ENCODE data around the gene LSAMP. TPM values are rescaled to one million over a fixed set of nuclear protein-coding genes. Genes with fewer than 3 reads are reported as not detected.

Gene LSAMP
- total and polyA plus RNA-seq, 2 of the 4 experiments (the other 2 are of a cell fraction), result 7.9 to 8.0 TPM

DNA sequence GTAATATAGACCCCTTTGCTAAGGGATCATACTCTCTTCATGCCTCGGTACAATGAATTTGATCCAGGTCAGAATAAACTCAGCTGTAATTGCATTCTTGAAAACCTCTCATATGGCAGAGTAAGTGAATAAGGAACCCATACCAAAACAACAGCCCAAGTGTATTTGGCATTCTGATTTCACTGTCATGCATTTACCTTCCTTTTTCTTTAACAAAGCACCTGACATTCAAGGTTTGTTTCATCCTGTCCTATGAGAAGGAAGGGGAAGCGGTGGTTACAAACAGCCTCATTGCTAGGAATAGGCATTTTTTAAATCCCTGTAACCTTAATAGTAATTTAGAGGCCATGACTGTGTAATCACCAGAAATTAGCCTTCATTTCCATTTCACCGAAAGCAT is 97.1 kb downstream of the LSAMP start:
- Histone ChIP-seq H3K27me3 (ENCODE audit: control insufficient read depth, insufficient read depth, low read length) (no peaks in the 10 kb centered on the region), H3K18ac (ENCODE audit: low read depth, low read length) (no peak overlapping the region), H3K23ac (ENCODE audit: low read depth, low read length) (no peak overlapping the region), H4K91ac (ENCODE audit: insufficient read depth, low read depth, low read length) (no peak overlapping the region), H3K9me1 (ENCODE audit: insufficient read depth, low read length) (no peaks in the 10 kb centered on the region), H3K4ac (ENCODE audit: low read depth, low read length) (no peak overlapping the region), H3K56ac (ENCODE audit: extremely low read depth, insufficient read depth, low read length) (no peak overlapping the region), H2AK5ac (ENCODE audit: low read depth, low read length) (no peak overlapping the region), H2BK20ac (ENCODE audit: low read depth, low read length) (no peak overlapping the region), H2BK5ac (ENCODE audit: low read depth, low read length, poor library complexity, severe bottlenecking) (no peak overlapping the region), H4K20me1 (ENCODE audit: insufficient read depth, low read length) (no peaks in the 10 kb centered on the region), H4K5ac (ENCODE audit: low read depth, low read length) (no peak overlapping the region), H3K4me1 (ENCODE audit: control insufficient read depth, insufficient read depth, low read length) (no peaks in the 10 kb centered on the region), H4K8ac (ENCODE audit: low read depth in 2 of 2, low read length in 2 of 2) (no peak overlapping the region), H2AK9ac (replicated peaks; ENCODE audit: low read depth, low read length, poor library complexity) (no peak overlapping the region), H3K4me2 (ENCODE audit: low read depth, low read length) (no peak overlapping the region), H3K79me1 (ENCODE audit: low read depth in 1 of 2, low read length in 2 of 2) (no peaks in the 10 kb centered on the region), H2BK120ac (ENCODE audit: low read depth, low read length) (no peak overlapping the region), H3K14ac (replicated peaks; ENCODE audit: low read depth, low read length) (no peak overlapping the region), H2AFZ (replicated peaks; ENCODE audit: low read length, poor library complexity) (no peak overlapping the region), H3K9me3 (ENCODE audit: control insufficient read depth, insufficient read depth, low read length) (no peaks in the 10 kb centered on the region), H3K27ac (ENCODE audit: insufficient read depth, low read length) (no peak overlapping the region), H3K9ac (ENCODE audit: low read depth, low read length) (no peak overlapping the region), H3K4me3 (ENCODE audit: insufficient read depth, low read depth, low read length) (no peak overlapping the region), H3K36me3 (ENCODE audit: control insufficient read depth, insufficient read depth, low read length) (no peaks in the 10 kb centered on the region), H2BK15ac (ENCODE audit: low read depth, low read length) (no peak overlapping the region)
- in situ Hi-C loops (cut with MboI; ENCODE audit: low sequenced_read_pairs) (no loop called here), intact Hi-C loops (cut with micrococcal nuclease) (no loop called here), dilution Hi-C loops (cut with HindIII; ENCODE audit: low sequenced_read_pairs, unreplicated experiment) (no loop called here)
- TF ChIP-seq MAZ (IDR thresholded peaks at IDR 0.05; ENCODE audit: borderline replicate concordance, low read depth, low read length), result no peak
- TF ChIP-seq, protein P1, sequence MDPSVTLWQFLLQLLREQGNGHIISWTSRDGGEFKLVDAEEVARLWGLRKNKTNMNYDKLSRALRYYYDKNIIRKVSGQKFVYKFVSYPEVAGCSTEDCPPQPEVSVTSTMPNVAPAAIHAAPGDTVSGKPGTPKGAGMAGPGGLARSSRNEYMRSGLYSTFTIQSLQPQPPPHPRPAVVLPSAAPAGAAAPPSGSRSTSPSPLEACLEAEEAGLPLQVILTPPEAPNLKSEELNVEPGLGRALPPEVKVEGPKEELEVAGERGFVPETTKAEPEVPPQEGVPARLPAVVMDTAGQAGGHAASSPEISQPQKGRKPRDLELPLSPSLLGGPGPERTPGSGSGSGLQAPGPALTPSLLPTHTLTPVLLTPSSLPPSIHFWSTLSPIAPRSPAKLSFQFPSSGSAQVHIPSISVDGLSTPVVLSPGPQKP (IDR thresholded peaks at IDR 0.05; ENCODE audit: borderline replicate concordance, low read depth, low read length), result no peak
- no peak for TF ChIP-seq MXI1 (IDR thresholded peaks at IDR 0.05; ENCODE audit: borderline replicate concordance, low read depth, low read length)
- TF ChIP-seq RCOR1 (IDR thresholded peaks at IDR 0.05; ENCODE audit: insufficient replicate concordance, low read length), result no peak
- TF ChIP-seq MAFK (IDR thresholded peaks at IDR 0.05; ENCODE audit: low read depth, low read length), result no peak
- TF ChIP-seq CTCF (conservative IDR thresholded peaks at IDR 0.05; ENCODE audit: low read depth, low read length), result no peak
- TF ChIP-seq NFE2L2 (IDR thresholded peaks at IDR 0.05; ENCODE audit: low read depth, low read length), result no peak
- TF ChIP-seq SMC3 (IDR thresholded peaks at IDR 0.05; ENCODE audit: low read depth, low read length), result no peak
- TF ChIP-seq RAD21 (IDR thresholded peaks at IDR 0.05; ENCODE audit: low read length), result no peak
- TF ChIP-seq RFX5 (IDR thresholded peaks at IDR 0.05; ENCODE audit: low read depth, low read length), result no peak
- TF ChIP-seq CEBPB (IDR thresholded peaks at IDR 0.05; ENCODE audit: low read depth, low read length), result no peak
- WGBS, 2 experiments (ENCODE audit: extremely low coverage in 2 of 2, insufficient read length in 1 of 2), result no CpG with 5 or more reads among the region's 3 CpGs
- ChIA-PET POLR2A (ENCODE audit: unreplicated experiment) (no interaction called here), CTCF (interaction anchor here (1.1 kb wide), 1 partner anchor 140 kb away, joined by 4 read pairs; no protein-coding TSS in a partner anchor)
- DNase-seq (no peak), ATAC-seq (ENCODE audit: low read depth) (no peak)
- no TSS peak for BruUV-seq (replicated peaks)
